ENCODE results near the gene OLFML1.

Gene OLFML1

GRCh38 chr11:7480113-7480512, 5.2 kb upstream of the OLFML1 start:
- DNase-seq (ENCODE audit: low read depth in 2 of 2), result no peak

GRCh38 chr11:7484131-7484530, 1.2 kb upstream of the OLFML1 start:
- DNase-seq (ENCODE audit: low read depth in 2 of 2), result no peak

- DNase-seq (ENCODE audit: low read depth in 2 of 2), result no peak
These were observed 661 bp upstream of the OLFML1 start for GRCh38 chr11:7484645-7485044.

GRCh38 chr11:7486098-7486780, 933 bp downstream of the OLFML1 start:
- DNase-seq (ENCODE audit: low read depth in 2 of 2), result no peak

- no peak for DNase-seq (ENCODE audit: low read depth in 2 of 2)
These were observed 1.5 kb downstream of the OLFML1 start for GRCh38 chr11:7486781-7487140.

GRCh38 chr11:7487360-7487759, 2.1 kb downstream of the OLFML1 start:
- no peak for DNase-seq (ENCODE audit: low read depth in 2 of 2)

GRCh38 chr11:7488681-7489080, 3.4 kb downstream of the OLFML1 start:
- no peak for DNase-seq (ENCODE audit: low read depth in 2 of 2)

GRCh38 chr11:7489376-7489775, 4.1 kb downstream of the OLFML1 start:
- DNase-seq (ENCODE audit: low read depth in 2 of 2), result no peak

- no peak for DNase-seq (ENCODE audit: low read depth in 2 of 2)
These were observed 4.7 kb downstream of the OLFML1 start for GRCh38 chr11:7490054-7490453.

GRCh38 chr11:7490535-7490934, 5.2 kb downstream of the OLFML1 start:
- no peak for DNase-seq (ENCODE audit: low read depth in 2 of 2)

GRCh38 chr11:7492253-7492652, 6.9 kb downstream of the OLFML1 start:
- no peak for DNase-seq (ENCODE audit: low read depth in 2 of 2)

GRCh38 chr11:7493670-7494069, 8.4 kb downstream of the OLFML1 start:
- DNase-seq (ENCODE audit: low read depth in 2 of 2), result no peak

GRCh38 chr11:7494086-7494745, 8.9 kb downstream of the OLFML1 start:
- no peak for DNase-seq (ENCODE audit: low read depth in 2 of 2)

- no peak for DNase-seq (ENCODE audit: low read depth in 2 of 2)
These were observed 10.7 kb downstream of the OLFML1 start for GRCh38 chr11:7495882-7496551.

- DNase-seq (ENCODE audit: low read depth in 2 of 2), result no peak
These were observed 12.9 kb downstream of the OLFML1 start for GRCh38 chr11:7498193-7498592.

- no peak for DNase-seq (ENCODE audit: low read depth in 2 of 2)
These were observed 13.8 kb downstream of the OLFML1 start for GRCh38 chr11:7499081-7499480.

- no peak for DNase-seq (ENCODE audit: low read depth in 2 of 2)
These were observed 14.9 kb downstream of the OLFML1 start for GRCh38 chr11:7500251-7500650.

GRCh38 chr11:7501251-7501650, 15.9 kb downstream of the OLFML1 start:
- DNase-seq (ENCODE audit: low read depth in 2 of 2), result no peak

- DNase-seq (ENCODE audit: low read depth in 2 of 2), result no peak
These were observed 16.6 kb downstream of the OLFML1 start for GRCh38 chr11:7501894-7502293.

GRCh38 chr11:7506243-7506642, 20.9 kb downstream of the OLFML1 start:
- no peak for DNase-seq (ENCODE audit: low read depth in 2 of 2)

- no peak for DNase-seq (ENCODE audit: low read depth in 2 of 2)
These were observed 22.8 kb downstream of the OLFML1 start for GRCh38 chr11:7508087-7508486.

- no peak for DNase-seq (ENCODE audit: low read depth in 2 of 2)
These were observed 24.7 kb downstream of the OLFML1 start for GRCh38 chr11:7509966-7510365.

GRCh38 chr11:7511401-7511800, 26.1 kb downstream of the OLFML1 start:
- DNase-seq (ENCODE audit: low read depth in 2 of 2), result no peak

Measured in stimulated activated CD4-positive, alpha-beta T cell treated with anti-CD3 and anti-CD28 coated beads, Interleukin-4, amount 100 ng/mL, for 48 hours (primary cell).